HG02943 (cell line): Measurements from ENCODE around the gene OTUD7B.

Source experiments
- ATAC-seq: cut with Tn5 transposase; IDR thresholded peaks from one replicate; pipeline ENCODE4 v1.9.1; 2021; ENCODE audit warnings: mild to moderate bottlenecking, low read depth, moderate library complexity; ENCODE audit not compliant: unreplicated experiment

Gene OTUD7B

DNA sequence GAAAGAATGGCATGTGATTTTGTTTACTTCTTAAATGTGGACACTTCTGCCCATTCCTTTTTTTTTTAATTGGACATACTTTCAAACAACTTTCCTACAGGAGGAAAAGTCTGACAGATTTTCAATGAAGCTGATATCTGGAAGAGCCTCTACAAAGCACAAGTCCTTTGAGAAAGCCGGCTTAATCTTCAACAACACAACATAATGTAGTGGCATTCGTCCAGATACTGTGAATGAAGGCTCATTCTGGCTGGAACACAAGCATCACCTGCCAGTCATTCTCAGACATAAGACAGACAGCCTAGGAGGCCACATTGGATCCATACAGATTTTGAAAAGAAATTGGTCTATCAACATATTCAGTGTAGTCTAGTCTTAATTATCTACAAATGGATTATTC is 4.9 kb downstream of the OTUD7B start:
- no peak for ATAC-seq

DNA sequence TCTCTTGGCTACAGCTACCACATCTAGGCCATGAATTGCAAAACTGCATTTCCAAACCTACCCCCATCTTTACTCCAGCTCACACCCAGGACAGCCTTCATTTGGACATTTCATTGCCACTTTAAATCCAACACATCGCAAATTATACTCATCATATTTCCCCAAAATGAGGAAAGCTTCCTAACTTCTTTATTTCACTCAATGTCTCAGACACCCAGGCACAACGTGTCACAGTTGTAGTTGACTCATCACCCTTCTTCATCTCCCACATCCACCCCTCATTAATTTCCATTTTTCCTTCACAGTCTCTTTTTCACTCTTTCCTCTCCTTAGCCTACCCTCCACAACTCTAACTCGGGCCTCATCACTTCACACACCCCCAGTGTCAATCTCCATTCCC is 6.7 kb downstream of the OTUD7B start:
- ATAC-seq: no peak

DNA sequence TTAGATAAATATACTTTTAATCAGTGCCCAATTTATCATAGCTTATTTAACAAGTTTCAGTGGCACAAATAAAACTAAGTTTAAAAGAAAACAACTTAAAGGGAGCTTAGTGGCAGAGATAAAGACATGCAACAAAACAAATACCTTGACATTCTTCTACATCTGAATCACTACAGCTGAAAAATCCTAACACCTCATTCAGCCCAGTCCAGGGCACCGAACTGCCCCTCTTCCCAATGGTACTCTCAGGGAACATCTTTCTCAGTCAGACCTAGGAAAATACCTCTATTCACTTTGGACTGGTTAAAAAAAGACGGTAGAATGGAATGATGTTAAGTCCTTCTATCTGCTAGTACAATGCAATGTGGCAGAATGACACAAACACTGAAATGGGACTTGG is 8.3 kb downstream of the OTUD7B start:
- no peak for ATAC-seq

DNA sequence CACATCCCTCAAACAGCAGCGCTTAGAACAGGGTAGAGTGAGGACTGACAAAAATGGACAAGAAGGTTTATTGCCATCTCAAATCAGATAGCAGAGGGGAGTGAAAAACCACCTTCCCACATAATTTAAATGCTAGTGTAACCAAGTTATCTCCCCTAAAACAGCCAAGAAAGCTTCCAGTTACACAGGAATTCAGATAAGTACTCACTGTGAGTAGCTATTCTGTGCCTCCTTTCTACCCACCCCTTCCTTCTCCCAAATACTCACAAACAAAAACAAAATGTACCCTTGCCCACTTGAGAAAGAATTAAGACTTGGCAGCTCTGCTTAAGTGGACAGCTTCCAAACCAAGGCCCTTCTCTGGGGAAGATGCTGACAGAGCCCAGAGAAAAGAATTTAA is 9.1 kb downstream of the OTUD7B start:
- ATAC-seq: no peak

DNA sequence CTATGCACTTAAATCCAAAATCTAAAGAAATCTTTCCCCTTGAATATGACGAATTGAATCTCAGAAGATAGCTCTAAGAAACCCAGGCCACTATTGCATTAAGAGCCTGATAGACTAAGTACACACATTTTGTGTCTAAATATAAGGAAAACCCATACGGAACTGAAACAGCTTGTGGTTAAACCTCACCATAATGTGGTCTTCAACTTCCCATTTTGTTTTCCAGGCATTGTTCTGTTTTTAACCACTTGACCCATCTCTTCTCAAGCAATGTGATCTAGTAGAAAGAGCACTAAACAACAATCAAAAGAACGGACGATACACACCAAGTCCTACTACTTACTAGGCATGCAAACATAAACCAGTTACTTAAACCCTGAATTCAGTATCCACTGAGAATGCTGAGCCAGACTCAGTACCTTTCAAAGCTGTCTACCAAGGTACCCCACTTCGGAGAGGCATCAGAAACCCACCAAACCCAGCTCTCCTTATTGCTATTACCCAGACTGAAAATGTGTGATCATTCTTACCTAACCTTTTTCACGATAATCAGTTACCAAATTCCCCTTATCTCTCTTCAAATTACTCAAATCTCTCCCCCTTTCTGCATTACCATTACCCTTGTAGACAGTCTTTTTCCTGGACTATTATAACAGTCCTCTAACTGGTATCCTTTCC is 12.8 kb downstream of the OTUD7B start:
- ATAC-seq: no peak

DNA sequence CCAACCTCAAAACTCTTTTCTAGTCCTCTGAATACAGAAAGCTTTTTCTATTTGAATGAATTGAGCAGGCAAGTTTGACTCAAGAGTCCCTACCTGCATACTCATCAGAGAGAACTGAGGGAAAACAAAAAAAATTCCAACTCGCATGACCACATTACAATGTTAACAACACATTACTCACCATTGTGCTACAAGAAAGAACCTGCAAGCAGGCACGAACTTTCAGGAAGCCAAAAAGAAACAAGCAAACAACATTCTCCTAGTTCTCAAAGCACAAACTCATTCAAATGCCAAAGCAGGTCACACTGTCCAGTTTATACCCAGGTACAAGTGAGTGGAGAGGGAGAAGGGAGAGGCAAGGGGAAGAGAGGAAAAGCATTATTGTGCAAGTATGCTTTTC is 14.6 kb downstream of the OTUD7B start:
- no peak for ATAC-seq

DNA sequence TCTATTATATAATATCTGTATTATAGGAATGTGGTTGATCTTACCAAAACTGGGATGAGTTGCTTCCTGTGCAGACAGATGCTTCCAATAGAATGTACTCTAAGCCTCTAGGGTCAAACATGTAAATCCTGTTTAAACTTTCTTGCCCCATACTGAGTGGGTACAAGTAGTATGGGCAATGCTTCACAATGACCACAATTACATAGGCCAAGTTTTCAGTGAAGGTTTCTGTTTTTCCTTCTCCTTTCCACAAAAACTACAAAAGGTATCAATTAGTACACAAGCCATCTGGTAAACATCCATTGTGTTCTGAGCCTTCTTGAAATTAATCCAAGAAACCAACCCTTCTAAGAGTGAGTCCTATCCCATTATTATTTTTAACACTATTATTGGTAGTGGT is 16.8 kb downstream of the OTUD7B start:
- no peak for ATAC-seq

DNA sequence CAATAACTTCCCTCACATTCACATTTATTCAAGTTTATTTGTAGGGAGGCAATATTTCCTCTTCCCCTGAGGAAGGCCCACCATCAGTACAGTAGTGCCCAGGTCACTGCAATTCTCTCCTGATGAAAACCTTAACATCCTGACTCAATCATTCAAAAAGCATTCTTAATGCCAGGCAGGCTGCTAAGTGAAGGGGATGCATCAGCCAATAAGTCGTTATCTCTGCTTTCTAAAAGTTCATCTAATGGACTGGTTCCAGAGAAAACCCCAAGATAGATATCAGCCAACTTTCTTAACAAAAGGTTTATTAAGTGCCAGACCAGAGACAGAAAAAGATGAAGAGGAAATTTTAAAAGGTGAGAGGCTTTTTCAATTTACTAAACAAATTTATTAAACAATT is 17.3 kb downstream of the OTUD7B start:
- ATAC-seq: no peak

DNA sequence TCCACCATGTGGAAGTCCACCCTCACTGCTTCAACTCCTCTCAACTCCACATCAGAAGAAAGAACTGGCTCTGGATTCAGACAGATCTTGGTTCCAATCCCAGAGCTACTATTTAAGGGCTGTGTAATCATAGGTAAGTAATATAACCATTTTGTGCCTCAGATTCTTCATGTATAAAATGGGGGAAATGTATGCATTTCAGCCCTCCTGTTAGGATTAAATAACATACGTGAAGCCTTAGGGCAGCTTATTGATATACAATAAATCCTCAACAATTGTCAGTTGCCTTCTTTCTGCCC is 23.3 kb downstream of the OTUD7B start:
- no peak for ATAC-seq

DNA sequence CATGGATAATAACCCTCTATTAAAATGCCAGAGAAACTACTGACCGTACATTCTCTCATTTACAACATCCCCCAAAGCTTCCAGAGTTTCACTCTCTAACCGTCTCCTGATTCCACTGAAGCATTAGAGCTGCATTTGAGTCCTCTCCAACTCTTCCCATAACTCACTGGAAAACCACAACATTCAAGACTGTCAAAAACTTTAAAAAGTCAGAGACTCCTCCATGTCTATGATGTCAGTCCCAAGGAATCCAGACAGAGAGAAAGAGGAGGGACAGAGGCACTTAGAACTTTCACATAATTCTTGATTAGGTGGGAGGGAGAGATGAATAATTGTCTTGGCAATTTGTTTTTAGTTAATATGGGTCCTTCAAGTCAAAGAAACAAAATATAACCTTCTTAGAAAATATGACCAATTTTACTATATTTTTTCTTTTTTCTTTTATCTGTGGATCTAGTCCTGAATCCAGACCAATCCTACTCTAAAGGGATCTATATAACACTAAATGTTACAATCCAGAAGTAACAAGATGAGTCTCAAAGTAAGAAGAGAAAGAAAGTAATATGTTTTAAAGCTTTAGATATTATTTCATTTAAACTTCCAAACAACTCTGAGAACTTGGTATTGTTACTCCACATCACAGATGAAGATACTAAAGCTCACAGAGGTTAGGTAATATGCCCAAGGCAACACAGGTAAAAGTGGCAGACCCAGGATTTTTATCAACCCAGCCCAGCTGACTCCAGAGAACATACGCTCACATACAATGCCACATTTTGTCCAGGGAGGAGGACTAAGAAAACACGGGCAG is 23.8 kb downstream of the OTUD7B start:
- ATAC-seq: no peak

DNA sequence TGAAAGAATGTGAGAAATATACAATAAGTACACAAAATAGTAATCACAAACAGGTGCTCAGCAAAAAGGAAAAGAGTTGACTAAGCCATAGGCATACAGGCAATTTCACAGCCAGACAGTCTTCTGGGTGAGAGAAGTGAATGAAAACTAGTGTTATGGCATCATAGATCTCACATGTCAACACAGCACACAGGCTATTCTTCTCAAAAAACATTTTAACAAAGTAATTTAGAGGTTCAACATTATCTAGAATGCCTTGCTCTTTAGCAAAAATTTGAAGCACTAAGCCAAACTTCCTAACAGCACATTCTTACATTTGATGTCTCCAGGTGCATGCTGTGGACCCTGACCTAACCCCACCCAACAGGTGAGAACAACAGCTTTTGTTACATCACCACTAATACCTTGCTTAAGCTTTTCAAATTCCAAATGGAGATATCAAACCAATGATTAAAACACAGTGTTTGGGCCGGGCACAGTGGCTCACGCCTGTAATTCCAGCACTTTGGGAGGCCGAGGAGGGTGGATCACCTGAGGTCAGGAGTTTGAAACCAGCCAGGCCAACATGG is 30.5 kb downstream of the OTUD7B start:
- ATAC-seq: no peak

DNA sequence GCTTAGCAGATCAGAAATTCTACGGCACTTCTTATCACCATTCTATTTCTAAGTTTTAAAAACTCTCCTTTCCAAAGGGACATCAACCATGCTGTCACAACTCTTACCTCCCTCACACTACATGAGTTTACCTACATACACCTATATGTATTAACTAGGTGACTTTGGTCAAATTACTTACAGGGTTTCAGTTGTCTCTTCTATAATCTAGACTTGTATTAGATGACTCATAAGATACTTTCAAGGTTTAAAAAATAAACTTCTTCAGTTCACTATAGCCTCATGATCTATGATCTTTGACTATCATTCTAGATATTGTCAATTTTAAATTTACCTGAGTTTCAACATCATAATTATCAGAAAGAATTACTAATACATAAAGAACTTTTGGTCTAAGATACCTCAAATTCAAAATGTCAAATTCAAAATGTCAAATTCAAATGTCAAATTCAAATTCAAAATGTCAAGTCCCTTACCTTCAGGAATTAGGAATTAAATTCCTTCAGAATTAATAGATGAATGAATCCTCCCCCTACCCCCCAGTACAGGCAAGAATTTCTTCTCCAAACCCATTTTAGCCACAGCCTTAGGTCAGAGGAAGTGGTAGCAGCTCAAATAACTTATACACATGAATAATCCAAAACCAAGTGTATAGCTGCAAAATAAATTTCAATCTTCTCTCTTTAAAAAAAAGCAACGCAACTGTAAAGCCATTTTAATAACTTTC is 31.1 kb downstream of the OTUD7B start:
- ATAC-seq: no peak

DNA sequence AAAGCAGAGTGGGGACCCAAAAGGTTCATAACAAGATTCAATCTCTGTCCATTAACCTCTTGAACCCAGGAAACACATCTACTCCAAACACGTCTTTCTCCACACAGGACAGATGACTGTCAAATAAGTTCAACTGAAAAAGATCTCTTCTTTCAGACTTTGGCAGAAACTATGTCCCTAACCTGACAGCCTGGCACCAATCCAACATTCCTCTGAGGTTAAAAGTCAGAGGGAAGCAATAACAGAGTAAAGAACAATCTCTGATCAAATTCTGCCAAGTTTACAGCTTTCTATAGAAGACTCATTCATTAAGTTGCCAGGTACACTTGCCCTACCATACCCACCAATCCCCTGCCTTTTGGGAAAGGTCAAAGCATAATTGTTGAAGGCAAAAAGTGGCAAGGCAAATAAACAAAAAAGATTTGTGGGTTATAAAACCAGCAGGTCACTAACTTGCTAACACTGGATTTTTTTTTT is 31.9 kb downstream of the OTUD7B start:
- ATAC-seq: no peak

DNA sequence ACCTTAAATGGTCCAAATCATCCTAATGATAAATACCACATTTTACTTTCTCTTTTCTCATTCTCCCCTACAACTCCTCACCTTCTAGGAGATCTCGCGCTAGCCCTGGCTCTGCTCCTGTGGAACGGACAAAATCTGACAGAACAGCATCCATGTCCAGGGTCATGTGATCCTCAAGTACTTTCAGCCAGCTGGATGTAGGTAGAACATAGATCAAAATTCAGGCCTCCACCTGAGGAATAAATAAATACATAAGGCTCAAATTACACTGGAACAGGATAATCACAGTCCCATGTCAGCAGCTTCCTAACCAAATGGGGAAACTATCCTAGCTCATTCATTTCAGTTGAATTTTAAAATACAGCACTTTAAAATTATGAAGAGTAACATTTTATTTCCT is 33.2 kb downstream of the OTUD7B start:
- no peak for ATAC-seq

DNA sequence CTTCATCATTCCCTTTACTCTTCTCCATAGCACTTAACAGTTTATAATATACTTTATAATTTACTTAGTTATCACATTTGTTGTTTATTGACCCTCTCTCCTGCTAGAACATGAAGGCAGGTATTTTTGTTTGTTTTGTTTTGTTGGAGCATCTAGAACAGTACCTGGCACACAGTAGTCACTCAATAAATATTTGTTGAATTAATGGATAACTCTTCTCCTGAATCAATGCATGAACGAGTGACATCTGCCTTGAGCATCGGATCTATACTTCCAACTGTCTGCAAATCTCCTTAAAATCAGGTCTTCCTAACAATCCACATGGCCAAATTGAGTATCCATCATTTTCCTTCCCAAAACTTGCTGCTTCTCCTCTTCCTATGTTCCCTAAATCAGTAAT is 38.0 kb downstream of the OTUD7B start:
- no peak for ATAC-seq

DNA sequence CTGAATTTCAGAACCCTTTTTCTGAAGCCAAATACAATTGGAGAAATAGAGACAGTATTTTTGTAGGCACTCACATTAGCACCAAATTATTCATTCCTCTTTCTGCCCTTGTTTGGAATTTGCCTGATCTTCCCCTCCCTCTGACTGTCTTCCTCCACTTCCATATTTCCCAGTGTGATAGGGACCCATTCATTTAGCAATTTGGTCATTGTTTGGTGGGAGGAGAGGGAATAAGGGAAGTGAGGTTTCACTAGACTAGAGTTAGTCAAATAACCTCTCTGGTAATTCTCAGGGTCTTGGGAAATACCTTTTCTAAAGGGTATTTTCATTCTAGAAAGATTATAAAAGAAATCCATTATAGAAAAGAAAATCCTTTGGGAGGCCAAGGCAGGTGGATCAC is 42.9 kb downstream of the OTUD7B start:
- no peak for ATAC-seq

DNA sequence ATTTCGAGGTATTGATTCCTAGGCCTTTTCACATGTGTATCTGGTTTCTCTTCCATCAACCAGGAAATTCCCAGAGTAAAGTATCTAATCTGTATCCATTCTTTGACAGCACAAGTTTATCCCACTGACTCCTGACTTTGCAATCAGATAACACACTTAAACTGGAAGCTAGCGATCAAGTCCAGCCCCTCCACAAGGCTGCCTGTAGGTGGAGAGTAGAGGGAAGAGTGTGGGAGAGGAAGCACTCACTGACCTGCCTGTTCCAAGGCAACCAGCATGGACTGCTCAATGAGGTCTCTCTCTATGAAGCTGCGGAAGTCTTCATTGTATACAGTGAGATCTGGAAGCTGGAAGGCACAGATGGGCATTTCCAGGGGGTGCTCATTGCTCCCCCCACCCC is 43.5 kb downstream of the OTUD7B start:
- no peak for ATAC-seq

DNA sequence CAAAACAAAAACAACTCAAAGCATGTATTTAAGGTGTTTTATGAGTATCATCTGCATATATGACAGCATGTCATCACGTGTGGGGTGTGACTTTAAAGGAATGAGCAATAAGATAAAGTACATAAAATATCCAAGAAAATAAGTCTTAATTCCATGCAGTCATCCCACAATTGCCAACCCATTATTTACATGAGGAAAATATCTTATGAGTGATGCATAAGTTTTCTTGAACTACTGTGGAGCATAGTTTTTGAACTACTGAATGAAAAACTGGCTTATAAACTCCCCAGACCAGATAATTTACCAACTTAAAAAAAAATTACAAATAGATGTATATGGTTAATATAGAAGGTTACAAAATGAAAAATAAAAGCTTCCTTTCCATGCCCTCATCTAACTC is 44.1 kb downstream of the OTUD7B start:
- ATAC-seq: no peak

DNA sequence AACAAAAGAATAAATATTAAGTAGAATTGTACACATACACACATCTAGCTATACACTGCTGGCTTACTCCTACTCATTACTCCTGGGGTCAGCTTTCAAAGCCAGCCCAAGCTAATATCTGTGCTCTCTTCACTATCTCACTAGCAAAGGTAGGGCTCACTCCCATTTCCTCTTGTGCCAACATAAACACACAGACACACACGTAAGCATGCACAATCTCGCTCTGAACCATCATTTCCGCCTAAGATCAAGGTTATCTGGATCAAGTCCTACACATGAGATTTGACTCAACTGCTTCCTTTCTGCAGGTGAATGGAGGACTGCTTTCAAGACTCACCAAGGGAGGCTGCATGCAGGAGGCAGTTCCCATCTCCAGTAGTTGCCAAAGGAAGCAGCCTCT is 45.1 kb downstream of the OTUD7B start:
- no peak for ATAC-seq

DNA sequence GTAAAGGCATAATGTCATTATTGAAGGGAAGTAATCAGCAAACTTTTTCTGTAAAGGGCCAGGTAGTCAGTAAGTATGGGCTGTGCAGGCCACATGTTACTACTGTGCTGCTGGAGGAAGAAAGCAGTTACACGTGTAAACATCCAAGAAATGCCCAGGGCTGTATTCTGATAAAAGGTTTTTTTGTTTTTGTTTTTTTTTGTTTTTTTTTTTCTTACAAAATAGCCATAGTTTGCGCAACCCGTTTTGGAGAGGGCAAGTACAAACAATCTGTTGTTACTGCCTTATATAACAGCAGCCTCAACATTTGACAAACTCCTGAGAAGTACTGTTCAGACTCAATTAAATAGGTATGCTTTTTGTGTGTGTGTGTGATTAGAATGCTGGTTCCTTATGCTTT is 47.2 kb downstream of the OTUD7B start:
- no peak for ATAC-seq

DNA sequence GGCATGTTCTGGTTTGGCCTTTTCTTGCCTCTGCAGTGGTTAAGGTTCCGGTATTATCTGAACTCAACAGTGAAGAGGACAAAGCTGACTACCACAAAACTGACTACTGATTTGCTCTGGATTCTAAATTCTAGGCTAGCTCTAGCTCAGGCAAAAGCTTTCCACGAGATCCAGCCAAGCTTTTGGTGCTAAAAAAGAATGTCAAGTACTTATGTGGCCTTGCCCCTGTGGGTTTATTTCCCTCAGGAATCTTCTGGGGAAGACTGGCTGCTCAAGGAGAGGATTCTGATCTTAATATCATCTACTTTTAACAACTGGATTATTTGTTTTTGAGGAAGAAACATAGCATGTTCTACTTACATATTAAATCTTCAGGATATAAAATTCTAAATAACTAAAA is 47.8 kb downstream of the OTUD7B start:
- no peak for ATAC-seq
